HCT116 (cell line): ENCODE results near the gene NAB2.

Experiments used
- ATF3 ChIP-seq: IDR thresholded peaks from 2 replicates; pipeline ENCODE4 v1.6.1; 2012
- EGR1 ChIP-seq: IDR thresholded peaks from 2 replicates; pipeline ENCODE4 v1.6.1; 2012; ENCODE audit warnings: low read depth
- EZH2 ChIP-seq: fragments of 200-600 bp; sonication (generic); IDR thresholded peaks from 2 replicates; pipeline ENCODE4 v1.6.1; 2017; ENCODE audit warnings: antibody characterized with exemption, mixed run types
- EZH2phosphoT487 ChIP-seq: fragments of 200-600 bp; IDR thresholded peaks from 2 replicates; pipeline ENCODE4 v1.6.1; 2018; ENCODE audit warnings: antibody characterized with exemption, borderline replicate concordance
- JUND ChIP-seq: IDR thresholded peaks from 2 replicates; pipeline ENCODE4 v1.6.1; 2012
- MAX ChIP-seq: IDR thresholded peaks from 2 replicates; pipeline ENCODE4 v1.6.1; 2012
- POLR2A ChIP-seq: IDR thresholded peaks from 2 replicates; pipeline ENCODE4 v1.7.0; 2011; ENCODE audit warnings: borderline replicate concordance; ENCODE audit not compliant: insufficient read depth, insufficient read length; ENCODE audit errors: extremely low read depth
- POLR2AphosphoS5 ChIP-seq: IDR thresholded peaks from 2 replicates; pipeline ENCODE4 v1.6.1; 2011; ENCODE audit warnings: mild to moderate bottlenecking, low read depth, low read length, moderate library complexity
- SP1 ChIP-seq: IDR thresholded peaks from 2 replicates; pipeline ENCODE4 v1.6.1; 2012; ENCODE audit warnings: low read depth
- TCF7L2 ChIP-seq: IDR thresholded peaks from 2 replicates; pipeline ENCODE4 v1.7.0; 2011; ENCODE audit warnings: borderline replicate concordance, inconsistent platforms; ENCODE audit not compliant: insufficient read depth, insufficient read length; ENCODE audit errors: extremely low read depth
- YY1 ChIP-seq: IDR thresholded peaks from 2 replicates; pipeline ENCODE4 v1.6.1; 2011; ENCODE audit warnings: low read length, low read depth, moderate library complexity, mild to moderate bottlenecking; ENCODE audit not compliant: insufficient replicate concordance; ENCODE audit errors: extremely low read depth
- ZFX ChIP-seq: fragments of 450-650 bp; IDR thresholded peaks from 2 replicates; pipeline ENCODE4 v1.6.1; 2017
- TF ChIP-seq, protein P1 (sequence below), 3 experiments: fragments of 200-600 bp in 1 of 3; sonication (generic) in 1 of 3; IDR thresholded peaks in 2 of 3; conservative IDR thresholded peaks in 1 of 3; 2 replicates each; pipeline ENCODE4 v1.5.1; 2012 to 2017; ENCODE audit warnings: low read depth in 2 of 3, low read length in 2 of 3, antibody characterized with exemption in 1 of 3, borderline replicate concordance in 1 of 3, control low read depth in 1 of 3, mild to moderate bottlenecking in 1 of 3, mixed read lengths in 1 of 3, mixed run types in 1 of 3, moderate library complexity in 1 of 3; ENCODE audit not compliant: insufficient read depth in 1 of 3

DNA sequence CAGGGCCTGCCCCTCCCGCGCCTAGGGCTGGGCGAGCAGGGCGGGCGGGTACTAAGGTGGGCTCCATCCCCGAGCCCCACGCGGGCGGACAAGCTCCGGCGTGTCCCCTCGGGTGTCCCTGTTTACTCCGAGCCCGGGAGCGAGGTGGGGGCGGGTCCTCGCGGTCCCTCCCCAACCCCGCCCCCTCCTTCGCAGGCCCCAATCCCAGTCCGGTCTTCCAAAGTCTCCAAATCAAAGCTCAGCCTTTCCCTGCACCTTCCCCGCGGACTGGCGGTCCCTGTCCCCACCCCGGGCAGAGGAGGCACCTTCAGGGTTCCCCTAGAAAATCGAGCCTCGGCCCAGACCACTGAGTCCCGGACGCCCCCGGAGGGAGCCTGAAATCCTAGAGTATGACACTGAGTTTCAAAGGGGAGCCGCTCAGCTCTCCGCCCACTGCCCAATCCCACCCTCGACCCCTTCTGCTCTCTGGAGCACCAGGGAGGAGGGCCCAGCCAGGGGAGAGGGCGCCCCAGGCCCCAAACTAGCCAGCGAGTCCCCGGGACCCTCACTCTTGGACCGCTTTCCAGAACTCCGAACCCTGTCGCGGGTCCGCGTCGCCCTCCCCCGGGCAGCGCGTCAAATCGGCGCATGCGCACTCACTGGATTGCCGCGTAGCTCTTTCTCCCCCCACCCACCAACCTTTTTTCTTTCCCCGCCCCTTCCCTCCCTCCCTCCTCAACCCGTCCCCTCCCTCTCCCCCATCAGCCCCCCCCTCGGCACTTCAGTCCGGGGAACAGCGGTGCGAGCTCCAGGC lies 39.0 kb downstream of the NAB2 start, which contains the start of gene LRP1:
- TF ChIP-seq POLR2AphosphoS5 (peak; percentile 74), EZH2 (no peak), YY1 (no peak), JUND (no peak), TCF7L2 (peak; percentile 73), EZH2phosphoT487 (no peak), SP1 (no peak), POLR2A (no peak), ATF3 (no peak), ZFX (no peak), EGR1 (peak; percentile 52; the same call in 1 of the 2 replicates), MAX (peak; percentile 40; the same call in 1 of the 2 replicates)
- TF ChIP-seq, protein P1, sequence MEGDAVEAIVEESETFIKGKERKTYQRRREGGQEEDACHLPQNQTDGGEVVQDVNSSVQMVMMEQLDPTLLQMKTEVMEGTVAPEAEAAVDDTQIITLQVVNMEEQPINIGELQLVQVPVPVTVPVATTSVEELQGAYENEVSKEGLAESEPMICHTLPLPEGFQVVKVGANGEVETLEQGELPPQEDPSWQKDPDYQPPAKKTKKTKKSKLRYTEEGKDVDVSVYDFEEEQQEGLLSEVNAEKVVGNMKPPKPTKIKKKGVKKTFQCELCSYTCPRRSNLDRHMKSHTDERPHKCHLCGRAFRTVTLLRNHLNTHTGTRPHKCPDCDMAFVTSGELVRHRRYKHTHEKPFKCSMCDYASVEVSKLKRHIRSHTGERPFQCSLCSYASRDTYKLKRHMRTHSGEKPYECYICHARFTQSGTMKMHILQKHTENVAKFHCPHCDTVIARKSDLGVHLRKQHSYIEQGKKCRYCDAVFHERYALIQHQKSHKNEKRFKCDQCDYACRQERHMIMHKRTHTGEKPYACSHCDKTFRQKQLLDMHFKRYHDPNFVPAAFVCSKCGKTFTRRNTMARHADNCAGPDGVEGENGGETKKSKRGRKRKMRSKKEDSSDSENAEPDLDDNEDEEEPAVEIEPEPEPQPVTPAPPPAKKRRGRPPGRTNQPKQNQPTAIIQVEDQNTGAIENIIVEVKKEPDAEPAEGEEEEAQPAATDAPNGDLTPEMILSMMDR (IDR thresholded peaks at IDR 0.05 in 2 of 3, conservative IDR thresholded peaks at IDR 0.05 in 1 of 3; ENCODE audit: borderline replicate concordance in 1 of 3, insufficient read depth in 1 of 3, low read depth in 2 of 3, low read length in 2 of 3): no peak
